HepG2 (cell line): ENCODE data around the gene KLHDC7A. TPM values are rescaled to one million over a fixed set of nuclear protein-coding genes. Genes with fewer than 3 reads are reported as not detected.

Experiments used
- ATAC-seq: fragments of 200-7000 bp; cut with Tn5 transposase; 3 replicates; pipeline ENCODE4 v1.9.1; 2020; ENCODE audit warnings: mild to moderate bottlenecking, moderate library complexity
- BruUV-seq: library from RNA; stranded (reverse); fragments of 400-500 nt; replicated peaks from 2 replicates; lab custom pipeline; 2021; lab: Mats Ljungman, UMichigan
- CTCF ChIA-PET: fragments of 300-600 bp; formaldehyde crosslinking; extraction: SDS; loops from one replicate; lab custom pipeline; 2021; ENCODE audit warnings: low total read pairs, inconsistent platforms, low intra/inter-chr PET ratio; lab: Yijun Ruan, JAX
- POLR2A ChIA-PET: fragments of 350-600 bp; sonication (Branson Sonifier 250); formaldehyde crosslinking; loops from one replicate; lab custom pipeline; 2020; ENCODE audit warnings: antibody characterized with exemption, inconsistent platforms; lab: Yijun Ruan, JAX
- DNase-seq: peaks from one replicate; pipeline ENCODE4 v3.0.0-alpha.2; 2015; ENCODE audit warnings: low spot score
- FAIRE-seq: peaks from 3 replicates; lab custom pipeline; 2011; peaks lifted over from hg19 to GRCh38; lab: Jason Lieb, UNC
- H2AFZ ChIP-seq: one replicate; pipeline ENCODE4 v1.6.1; 2011; ENCODE audit warnings: low read length, inconsistent platforms
- H3K27ac ChIP-seq: fragments of 300-600 bp; 3 replicates; pipeline ENCODE4 v1.8.0; 2011; ENCODE audit warnings: mixed run types, mild to moderate bottlenecking, mixed read lengths, low read length, inconsistent platforms; ENCODE audit not compliant: insufficient read depth; ENCODE audit errors: extremely low read length
- H3K27me3 ChIP-seq, 2 experiments: fragments of 200-600 bp in 1 of 2; 2 replicates in 1 of 2; 3 replicates in 1 of 2; pipeline versions ENCODE4 v1.6.0 to v1.8.0; 2011; ENCODE audit warnings: low read length in 2 of 2, mild to moderate bottlenecking in 2 of 2, moderate library complexity in 2 of 2, inconsistent platforms in 1 of 2; ENCODE audit not compliant: insufficient read depth in 2 of 2, control insufficient read depth in 1 of 2
- H3K36me3 ChIP-seq, 2 experiments: fragments of 200-600 bp in 1 of 2; replicated peaks in 1 of 2; 2 replicates in 1 of 2; 3 replicates in 1 of 2; pipeline versions ENCODE4 v1.5.1 to v1.8.0; 2011; ENCODE audit warnings: low read length in 2 of 2, inconsistent platforms in 1 of 2; ENCODE audit not compliant: insufficient read depth in 2 of 2, control insufficient read depth in 1 of 2
- H3K4me1 ChIP-seq: 2 replicates; pipeline ENCODE4 v1.5.1; 2012; ENCODE audit warnings: low read length, inconsistent platforms; ENCODE audit not compliant: insufficient read depth
- H3K4me2 ChIP-seq: 2 replicates; pipeline ENCODE4 v1.6.0; 2011; ENCODE audit warnings: low read depth, low read length, inconsistent platforms
- H3K4me3 ChIP-seq, 3 experiments: fragments of 200-600 bp in 1 of 3; sonication (generic), shearing (Covaris generic) in 1 of 3; replicated peaks in 1 of 3; 2 replicates each; pipeline ENCODE4 v1.5.1; 2011 to 2016; ENCODE audit warnings: low read length in 3 of 3, inconsistent platforms in 2 of 3, low read depth in 2 of 3, mild to moderate bottlenecking in 2 of 3, control low read depth in 1 of 3, mixed read lengths in 1 of 3; ENCODE audit not compliant: insufficient read depth in 1 of 3
- H3K79me2 ChIP-seq: one replicate; pipeline ENCODE4 v1.6.1; 2011; ENCODE audit warnings: low read length, inconsistent platforms; ENCODE audit not compliant: insufficient read depth
- H3K9ac ChIP-seq: 2 replicates; pipeline ENCODE4 v1.6.0; 2011; ENCODE audit warnings: mild to moderate bottlenecking, low read depth, low read length, inconsistent platforms; ENCODE audit not compliant: insufficient read depth
- H3K9me3 ChIP-seq: 2 replicates; pipeline ENCODE4 v1.5.1; 2012; ENCODE audit warnings: mild to moderate bottlenecking, low read length
- H4K20me1 ChIP-seq: 2 replicates; pipeline ENCODE4 v1.6.0; 2011; ENCODE audit warnings: inconsistent platforms, mild to moderate bottlenecking, low read length, moderate library complexity; ENCODE audit not compliant: insufficient read depth
- DR1 ChIP-seq: sonication (generic); formaldehyde crosslinking; IDR thresholded peaks from 2 replicates; pipeline ENCODE4 v1.8.0; 2021; ENCODE audit warnings: mild to moderate bottlenecking, missing genetic modification reagents, inconsistent platforms
- ELK4 ChIP-seq: sonication (generic); formaldehyde crosslinking; IDR thresholded peaks from 2 replicates; pipeline ENCODE4 v1.9.0; 2021; ENCODE audit warnings: missing genetic modification reagents, borderline replicate concordance
- GATAD1 ChIP-seq: IDR thresholded peaks from 2 replicates; pipeline ENCODE4 v1.6.1; 2016; ENCODE audit warnings: missing genetic modification reagents, missing compliant biosample characterization
- GZF1 ChIP-seq: sonication (generic); formaldehyde crosslinking; IDR thresholded peaks from 2 replicates; pipeline ENCODE4 v1.5.1; 2020; ENCODE audit warnings: mild to moderate bottlenecking, missing genetic modification reagents
- MED8 ChIP-seq: sonication (generic); formaldehyde crosslinking; IDR thresholded peaks from 2 replicates; pipeline ENCODE4 v1.8.1; 2023; ENCODE audit warnings: mild to moderate bottlenecking, missing genetic modification reagents; ENCODE audit not compliant: insufficient replicate concordance
- MLLT10 ChIP-seq: sonication (generic); formaldehyde crosslinking; IDR thresholded peaks from 2 replicates; pipeline ENCODE4 v1.4.0; 2020; ENCODE audit warnings: missing genetic modification reagents
- PAF1 ChIP-seq: IDR thresholded peaks from 2 replicates; pipeline ENCODE4 v1.6.1; 2016; ENCODE audit warnings: missing genetic modification reagents, missing compliant biosample characterization
- SMYD3 ChIP-seq: sonication (generic); formaldehyde crosslinking; IDR thresholded peaks from 2 replicates; pipeline ENCODE4 v1.8.1; 2023; ENCODE audit warnings: mild to moderate bottlenecking, missing genetic modification reagents
- TRIM24 ChIP-seq: sonication (generic); formaldehyde crosslinking; IDR thresholded peaks from 2 replicates; pipeline ENCODE4 v1.8.0; 2022; ENCODE audit warnings: mild to moderate bottlenecking, missing genetic modification reagents
- ZFX ChIP-seq: sonication (generic); formaldehyde crosslinking; IDR thresholded peaks from 2 replicates; pipeline ENCODE4 v1.4.0; 2020; ENCODE audit warnings: mild to moderate bottlenecking, low read depth, missing genetic modification reagents, moderate library complexity
- ZNF205 ChIP-seq: IDR thresholded peaks from 2 replicates; pipeline ENCODE4 v1.6.1; 2018; ENCODE audit warnings: missing biosample characterization, missing genetic modification reagents
- ZNF337 ChIP-seq: sonication (generic); formaldehyde crosslinking; IDR thresholded peaks from 2 replicates; pipeline ENCODE4 v1.5.1; 2020; ENCODE audit warnings: missing genetic modification reagents, low read depth, mild to moderate bottlenecking, borderline replicate concordance
- ZNF414 ChIP-seq: sonication (generic); formaldehyde crosslinking; IDR thresholded peaks from 2 replicates; pipeline ENCODE4 v1.5.0; 2020; ENCODE audit warnings: missing genetic modification reagents
- ZNF558 ChIP-seq: sonication (generic); formaldehyde crosslinking; IDR thresholded peaks from 2 replicates; pipeline ENCODE4 v1.9.0; 2022; ENCODE audit warnings: mild to moderate bottlenecking, missing genetic modification reagents, borderline replicate concordance
- ZNF7 ChIP-seq: IDR thresholded peaks from 2 replicates; pipeline ENCODE4 v1.6.1; 2016; ENCODE audit warnings: missing biosample characterization, missing genetic modification reagents
- ZNF766 ChIP-seq: sonication (generic); formaldehyde crosslinking; IDR thresholded peaks from 2 replicates; pipeline ENCODE4 v1.5.0; 2020; ENCODE audit warnings: missing genetic modification reagents, borderline replicate concordance
- WGBS: methylation state at CpG from one replicate; pipeline ENCODE4 v1.1.6; 2017; ENCODE audit warnings: low lambda C conversion rate; 5-methylcytosine and 5-hydroxymethylcytosine counted together
- in situ Hi-C: cut with HindIII; loops from 2 replicates; pipeline ENCODE4 v1.10.0; 2017; ENCODE audit warnings: low pct_unique_long_range_greater_than_20kb; ENCODE audit not compliant: extremely low pct_ligation_motif_present
- intact Hi-C: fragments of 100-400 bp; cut with micrococcal nuclease; formaldehyde crosslinking; loops from one replicate; pipeline ENCODE4 v1.10.0; 2022; ENCODE audit not compliant: unreplicated experiment
- polyA plus RNA-seq, 8 experiments: library from polyadenylated mRNA; depleted of rRNA in 3 of 8; stranded (reverse) in 7 of 8; unstranded in 1 of 8; fragments of >200 nt; fragmentation: Illumina TruSeq in 4 of 8; extraction: Trizol in 4 of 8; gene quantifications; 2 replicates each; pipeline versions ENCODE4 v1.2.1 to v1.2.3, GENCODE V29; 2011 to 2016; ENCODE audit warnings: low read depth in 4 of 8, missing spikeins in 1 of 8, mixed read lengths in 1 of 8; ENCODE audit not compliant: insufficient read depth in 1 of 8
- total RNA-seq, 5 experiments: library from RNA; depleted of rRNA; stranded (reverse); fragments of >200 nt; fragmentation: Illumina TruSeq; extraction: Trizol; gene quantifications; 2 replicates each; pipeline ENCODE4 v1.2.3, GENCODE V29; 2016; ENCODE audit warnings: low read depth in 1 of 5
- TF ChIP-seq, protein P1 (sequence below): sonication (generic); formaldehyde crosslinking; IDR thresholded peaks from 2 replicates; pipeline ENCODE4 v1.5.0; 2020; ENCODE audit warnings: mild to moderate bottlenecking, missing genetic modification reagents, borderline replicate concordance
- TF ChIP-seq, protein P2 (sequence below): sonication (generic); formaldehyde crosslinking; conservative IDR thresholded peaks from 2 replicates; pipeline ENCODE4 v1.8.0; 2022; ENCODE audit warnings: low read depth, missing genetic modification reagents

KLHDC7A gene
- total and polyA plus RNA-seq, 2 of the 13 experiments (the other 11 are each of a cell fraction or from before 2014, with no cell fraction given), result 0.15 to 1.8 TPM

DNA sequence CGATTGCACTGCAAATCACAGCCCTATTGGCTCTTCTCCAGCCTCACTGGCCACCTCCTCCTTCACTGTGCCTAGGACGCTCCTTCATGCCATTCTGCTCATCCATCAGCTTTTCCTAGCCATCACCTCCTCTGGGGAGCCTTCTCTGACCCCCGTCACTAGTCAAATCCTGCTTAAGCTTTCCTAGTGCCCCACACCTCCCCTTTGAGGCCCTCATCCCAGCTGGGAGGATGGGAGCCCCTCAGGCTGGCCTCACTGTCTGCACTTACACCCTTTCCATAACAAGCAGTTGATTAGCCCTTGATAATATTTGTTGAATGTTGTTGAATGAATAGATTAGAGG, 50.7 kb downstream of the KLHDC7A start:
- DNase-seq (no peak), ATAC-seq (no peak), FAIRE-seq (no peak)
- H3K4me2 ChIP-seq, result no peak overlapping the region
- WGBS, result 2% methylated on average over 3 of the region's 3 CpGs
- POLR2A ChIA-PET, result no interaction called here
- H3K4me1 ChIP-seq, result no peaks in the 10 kb centered on the region
- H3K36me3 ChIP-seq, result no peaks in the 10 kb centered on the region
- H4K20me1 ChIP-seq, result 0 out of 2 replicates have a peak, but pooled peaks cover 4% of the 10 kb centered on the region
- CTCF ChIA-PET, result interaction anchor here (1.8 kb wide), 1 partner anchor 232 kb away, joined by 11 read pairs; no protein-coding TSS in a partner anchor
- peaks cover 0 to 14% of the 10 kb centered on the region in 2 experiments; a peak in 2 of 5 replicates for H3K27me3 ChIP-seq
- BruUV-seq, result no TSS peak
- H3K9ac ChIP-seq, result no peak overlapping the region
- TF ChIP-seq, protein P1, sequence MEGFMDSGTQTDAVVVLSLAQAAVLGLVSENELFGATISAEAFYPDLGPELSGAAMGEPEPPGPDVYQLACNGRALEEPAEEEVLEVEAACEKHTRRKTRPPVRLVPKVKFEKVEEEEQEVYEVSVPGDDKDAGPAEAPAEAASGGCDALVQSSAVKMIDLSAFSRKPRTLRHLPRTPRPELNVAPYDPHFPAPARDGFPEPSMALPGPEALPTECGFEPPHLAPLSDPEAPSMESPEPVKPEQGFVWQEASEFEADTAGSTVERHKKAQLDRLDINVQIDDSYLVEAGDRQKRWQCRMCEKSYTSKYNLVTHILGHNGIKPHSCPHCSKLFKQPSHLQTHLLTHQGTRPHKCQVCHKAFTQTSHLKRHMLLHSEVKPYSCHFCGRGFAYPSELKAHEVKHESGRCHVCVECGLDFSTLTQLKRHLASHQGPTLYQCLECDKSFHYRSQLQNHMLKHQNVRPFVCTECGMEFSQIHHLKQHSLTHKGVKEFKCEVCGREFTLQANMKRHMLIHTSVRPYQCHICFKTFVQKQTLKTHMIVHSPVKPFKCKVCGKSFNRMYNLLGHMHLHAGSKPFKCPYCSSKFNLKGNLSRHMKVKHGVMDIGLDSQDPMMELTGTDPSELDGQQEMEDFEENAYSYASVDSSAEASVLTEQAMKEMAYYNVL (CRISPR knock-in tag), result no peak
- TF ChIP-seq ZNF205 (CRISPR knock-in tag) (no peak), MLLT10 (CRISPR knock-in tag) (no peak), ZNF414 (CRISPR knock-in tag) (no peak), ZNF558 (no peak), MED8 (CRISPR knock-in tag) (no peak), GZF1 (CRISPR knock-in tag) (no peak), PAF1 (no peak), ZNF337 (CRISPR knock-in tag) (no peak), ZNF766 (CRISPR knock-in tag) (no peak), ZNF7 (CRISPR knock-in tag) (no peak), ELK4 (no peak), GATAD1 (CRISPR knock-in tag) (no peak), SMYD3 (CRISPR knock-in tag) (no peak), ZFX (CRISPR knock-in tag) (no peak), TRIM24 (CRISPR knock-in tag) (no peak), DR1 (no peak)
- TF ChIP-seq, protein P2, sequence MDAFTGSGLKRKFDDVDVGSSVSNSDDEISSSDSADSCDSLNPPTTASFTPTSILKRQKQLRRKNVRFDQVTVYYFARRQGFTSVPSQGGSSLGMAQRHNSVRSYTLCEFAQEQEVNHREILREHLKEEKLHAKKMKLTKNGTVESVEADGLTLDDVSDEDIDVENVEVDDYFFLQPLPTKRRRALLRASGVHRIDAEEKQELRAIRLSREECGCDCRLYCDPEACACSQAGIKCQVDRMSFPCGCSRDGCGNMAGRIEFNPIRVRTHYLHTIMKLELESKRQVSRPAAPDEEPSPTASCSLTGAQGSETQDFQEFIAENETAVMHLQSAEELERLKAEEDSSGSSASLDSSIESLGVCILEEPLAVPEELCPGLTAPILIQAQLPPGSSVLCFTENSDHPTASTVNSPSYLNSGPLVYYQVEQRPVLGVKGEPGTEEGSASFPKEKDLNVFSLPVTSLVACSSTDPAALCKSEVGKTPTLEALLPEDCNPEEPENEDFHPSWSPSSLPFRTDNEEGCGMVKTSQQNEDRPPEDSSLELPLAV (CRISPR knock-in tag), result no peak
- H3K4me3 ChIP-seq, result no peak overlapping the region
- H3K27ac ChIP-seq, result no peak overlapping the region
- H2AFZ ChIP-seq, result no peak overlapping the region
- no peaks in the 10 kb centered on the region for H3K9me3 ChIP-seq
- in situ Hi-C loops (no loop called here), intact Hi-C loops (loop anchor here (5.0 kb wide), 1 partner anchor 234 kb away; no protein-coding TSS in a partner anchor)
- no peaks in the 10 kb centered on the region for H3K79me2 ChIP-seq
